CD4-positive, CD25-positive, alpha-beta regulatory T cell (primary cell): Measurements from ENCODE around the gene CASTOR1. TPM values are rescaled to one million over a fixed set of nuclear protein-coding genes. Genes with fewer than 3 reads are reported as not detected.

Source experiments
- ATAC-seq, 2 donors: fragments of 150-1000 bp; cut with Tn5 transposase; one replicate each; pipeline ENCODE4 v1.10.0; 2021; ENCODE audit warnings: low read depth in 2 of 2, moderate number of reproducible peaks in 2 of 2, moderate library complexity in 1 of 2
- DNase-seq, 3 donors: peaks; one replicate each; pipeline versions ENCODE4 v3.0.0 to v3.0.0-alpha.2; 2012 to 2022; ENCODE audit warnings: mixed read lengths in 1 of 3
- H3K27ac ChIP-seq: one replicate; pipeline ENCODE4 v1.7.0; 2013; ENCODE audit warnings: mild to moderate bottlenecking, low read length; ENCODE audit not compliant: insufficient read depth, poor library complexity, severe bottlenecking
- H3K27me3 ChIP-seq: one replicate; pipeline ENCODE4 v1.7.0; 2013; ENCODE audit warnings: low read length; ENCODE audit not compliant: control insufficient read depth, insufficient read depth
- H3K36me3 ChIP-seq: one replicate; pipeline ENCODE4 v1.7.0; 2013; ENCODE audit warnings: mild to moderate bottlenecking, low read length, moderate library complexity; ENCODE audit not compliant: control insufficient read depth, insufficient read depth
- H3K4me1 ChIP-seq: 2 replicates; pipeline ENCODE4 v1.7.0; 2013; ENCODE audit warnings: mild to moderate bottlenecking, low read length; ENCODE audit not compliant: insufficient read depth, control insufficient read depth, poor library complexity, severe bottlenecking
- H3K4me3 ChIP-seq: one replicate; pipeline ENCODE4 v1.7.0; 2013; ENCODE audit warnings: low read depth, mild to moderate bottlenecking, low read length, moderate library complexity
- H3K9me3 ChIP-seq, 2 experiments: 1 replicate in 1 of 2; 2 replicates in 1 of 2; pipeline ENCODE4 v1.7.0; 2013; ENCODE audit warnings: low read length in 2 of 2, mild to moderate bottlenecking in 1 of 2, moderate library complexity in 1 of 2; ENCODE audit not compliant: control insufficient read depth in 2 of 2
- H3K27ac Mint-ChIP-seq, 3 donors: one replicate each; pipeline ENCODE4 v1.8.0; 2020 to 2022; ENCODE audit warnings: mild to moderate bottlenecking in 3 of 3, mixed read lengths in 3 of 3, moderate library complexity in 2 of 3
- H3K27me3 Mint-ChIP-seq: one replicate; pipeline ENCODE4 v1.8.0; 2022; ENCODE audit warnings: mild to moderate bottlenecking, mixed read lengths
- H3K36me3 Mint-ChIP-seq: one replicate; pipeline ENCODE4 v1.8.0; 2020; ENCODE audit warnings: mixed read lengths
- H3K4me1 Mint-ChIP-seq, 4 donors: one replicate each; pipeline ENCODE4 v1.8.0; 2020 to 2022; ENCODE audit warnings: mixed read lengths in 4 of 4, mild to moderate bottlenecking in 1 of 4
- H3K4me3 Mint-ChIP-seq, 4 donors: one replicate each; pipeline ENCODE4 v1.8.0; 2020 to 2022; ENCODE audit warnings: mild to moderate bottlenecking in 4 of 4, mixed read lengths in 4 of 4, moderate library complexity in 3 of 4
- H3K9me3 Mint-ChIP-seq, 7 donors: one replicate each; pipeline ENCODE4 v1.8.0; 2020 to 2022; ENCODE audit warnings: mixed read lengths in 7 of 7, mild to moderate bottlenecking in 3 of 7, moderate library complexity in 2 of 7
- polyA plus RNA-seq, 4 donors: library from polyadenylated mRNA; unstranded; fragments of 300-500 nt; fragmentation: Illumina TruSeq; gene quantifications; one replicate each; pipeline ENCODE4 v1.2.3, GENCODE V29; 2021
- total RNA-seq: library from RNA; stranded (reverse); gene quantifications from one replicate; pipeline ENCODE4 v1.2.3, GENCODE V29; 2022

The CASTOR1 gene
- total and polyA plus RNA-seq, 5 donors from 2014 or later = 10.9 to 18.7 (median 12.1) TPM

DNA sequence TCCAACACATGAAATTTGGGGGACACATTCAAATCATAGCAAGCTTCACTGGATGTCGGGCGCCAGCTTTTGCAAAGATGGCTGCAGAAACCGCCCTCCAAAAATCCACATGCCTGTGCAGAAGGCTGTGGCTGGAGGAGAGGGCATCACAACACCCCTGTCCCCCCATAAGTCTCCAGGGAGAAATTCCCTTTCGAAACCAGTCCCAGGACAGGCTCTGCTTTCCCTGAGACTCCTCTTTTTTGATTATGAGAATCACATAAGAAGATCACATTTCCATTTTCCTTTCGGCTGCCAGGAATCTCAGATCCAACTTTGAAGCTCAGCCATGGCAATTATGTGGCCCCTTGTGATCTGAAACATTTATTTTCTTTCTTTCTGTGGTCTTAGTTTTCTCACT lies 52.4 kb downstream of the CASTOR1 start:
- no peak overlapping the region for H3K27ac ChIP-seq
- H3K4me1 Mint-ChIP-seq = no peaks in the 10 kb centered on the region
- no peaks in the 10 kb centered on the region for H3K27me3 ChIP-seq
- no peaks in the 10 kb centered on the region for H3K9me3 Mint-ChIP-seq
- no peaks in the 10 kb centered on the region for H3K9me3 ChIP-seq
- ATAC-seq (no peak), DNase-seq (no peak)
- no peak overlapping the region for H3K4me3 Mint-ChIP-seq
- H3K4me3 ChIP-seq = no peak overlapping the region
- H3K36me3 Mint-ChIP-seq = no peaks in the 10 kb centered on the region
- H3K4me1 ChIP-seq = no peaks in the 10 kb centered on the region
- no peak overlapping the region for H3K27ac Mint-ChIP-seq
- no peaks in the 10 kb centered on the region for H3K27me3 Mint-ChIP-seq
- no peaks in the 10 kb centered on the region for H3K36me3 ChIP-seq

DNA sequence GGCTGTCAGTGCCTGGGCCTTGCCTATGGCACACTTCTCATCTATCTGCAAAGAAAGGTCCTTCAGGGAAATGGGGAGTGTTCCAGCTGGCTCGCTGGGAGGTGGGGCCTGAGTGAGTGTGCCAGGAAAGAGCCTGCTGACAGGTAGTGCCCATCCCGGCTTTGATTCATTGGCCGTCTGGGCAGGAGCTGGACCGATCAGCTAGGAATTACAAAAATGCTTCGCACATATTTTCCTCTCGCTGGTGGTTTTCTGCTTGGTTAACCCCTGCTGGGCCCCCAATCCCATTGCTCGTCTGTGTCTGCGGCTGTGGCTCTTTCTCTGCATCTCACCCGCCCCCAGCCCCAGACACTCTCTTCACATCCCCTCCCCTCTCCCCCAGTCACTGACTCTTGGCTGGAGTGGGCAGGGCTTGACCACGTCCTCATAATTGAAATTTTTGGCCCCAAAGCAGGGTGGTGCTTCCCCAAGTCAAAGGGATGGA lies 53.6 kb downstream of the CASTOR1 start:
- H3K4me3 Mint-ChIP-seq = no peak overlapping the region
- no peaks in the 10 kb centered on the region for H3K4me1 ChIP-seq
- H3K9me3 ChIP-seq = no peaks in the 10 kb centered on the region
- H3K4me3 ChIP-seq = no peak overlapping the region
- no peak overlapping the region for H3K27ac Mint-ChIP-seq
- no peaks in the 10 kb centered on the region for H3K27me3 Mint-ChIP-seq
- H3K36me3 Mint-ChIP-seq = no peaks in the 10 kb centered on the region
- H3K36me3 ChIP-seq = no peaks in the 10 kb centered on the region
- H3K27me3 ChIP-seq = no peaks in the 10 kb centered on the region
- H3K9me3 Mint-ChIP-seq = no peaks in the 10 kb centered on the region
- H3K4me1 Mint-ChIP-seq = no peaks in the 10 kb centered on the region
- H3K27ac ChIP-seq = no peak overlapping the region
- DNase-seq = no peak
- no peak for ATAC-seq

Other genes starting within 250 kb of the CASTOR1 start
- not detected for gene HORMAD2, start 209.0 kb downstream of the CASTOR1 start, total RNA-seq
- gene HORMAD2, start 209.0 kb downstream of the CASTOR1 start, polyA plus RNA-seq = not detected
- gene LIF, start 42.7 kb downstream of the CASTOR1 start, total RNA-seq = 0.96 TPM
- not detected for gene LIF, start 42.7 kb downstream of the CASTOR1 start, polyA plus RNA-seq
- 24.0 TPM for gene OSM, start 22.7 kb downstream of the CASTOR1 start, total RNA-seq
- gene OSM, start 22.7 kb downstream of the CASTOR1 start, polyA plus RNA-seq = 1 to 10 TPM; 2.4 to 7.0 (median 4.8) TPM
- 67.5 TPM for gene TBC1D10A, start 37.4 kb upstream of the CASTOR1 start, total RNA-seq
- 10 to 100 TPM; 44.2 to 58.0 (median 47.4) TPM for gene TBC1D10A, start 37.4 kb upstream of the CASTOR1 start, polyA plus RNA-seq
- gene SF3A1, start 67.4 kb upstream of the CASTOR1 start, total RNA-seq = 389 TPM
- 10 to 100 TPM; 66.6 to 78.6 (median 75.1) TPM for gene SF3A1, start 67.4 kb upstream of the CASTOR1 start, polyA plus RNA-seq
- gene CCDC157, start 67.5 kb upstream of the CASTOR1 start, total RNA-seq = 7.1 TPM
- gene CCDC157, start 67.5 kb upstream of the CASTOR1 start, polyA plus RNA-seq = 1 to 10 TPM; 1.3 to 2.4 (median 1.9) TPM
- gene RNF215, start 97.9 kb upstream of the CASTOR1 start, total RNA-seq = 13.1 TPM
- gene RNF215, start 97.9 kb upstream of the CASTOR1 start, polyA plus RNA-seq = under 1 TPM; 0.23 to 0.50 (median 0.42) TPM
- 69.0 TPM for gene SEC14L2, start 107.5 kb upstream of the CASTOR1 start, total RNA-seq
- 1 to 10 TPM; 3.1 to 5.8 (median 3.7) TPM for gene SEC14L2, start 107.5 kb upstream of the CASTOR1 start, polyA plus RNA-seq
- 111 TPM for gene MTFP1, start 136.3 kb upstream of the CASTOR1 start, total RNA-seq
- 10 to 100 TPM; 38.3 to 48.9 (median 43.8) TPM for gene MTFP1, start 136.3 kb upstream of the CASTOR1 start, polyA plus RNA-seq
- gene SEC14L3, start 182.5 kb upstream of the CASTOR1 start, total RNA-seq = not detected
- not detected for gene SEC14L3, start 182.5 kb upstream of the CASTOR1 start, polyA plus RNA-seq
- gene SEC14L4, start 216.2 kb upstream of the CASTOR1 start, total RNA-seq = not detected
- gene SEC14L4, start 216.2 kb upstream of the CASTOR1 start, polyA plus RNA-seq = not detected